ENCODE data around the gene TMEM248. TPM values are rescaled to one million over a fixed set of nuclear protein-coding genes. Genes with fewer than 3 reads are reported as not detected.
"Not testable (repeated sequence)": the region's sequence is repeated elsewhere in the genome, so short reads cannot be mapped to it uniquely, and the experiment has no call there.

The TMEM248 gene
- total and polyA plus RNA-seq, 3 experiments from 2014 or later: 85.8 to 129 (median 91.6) TPM

DNA sequence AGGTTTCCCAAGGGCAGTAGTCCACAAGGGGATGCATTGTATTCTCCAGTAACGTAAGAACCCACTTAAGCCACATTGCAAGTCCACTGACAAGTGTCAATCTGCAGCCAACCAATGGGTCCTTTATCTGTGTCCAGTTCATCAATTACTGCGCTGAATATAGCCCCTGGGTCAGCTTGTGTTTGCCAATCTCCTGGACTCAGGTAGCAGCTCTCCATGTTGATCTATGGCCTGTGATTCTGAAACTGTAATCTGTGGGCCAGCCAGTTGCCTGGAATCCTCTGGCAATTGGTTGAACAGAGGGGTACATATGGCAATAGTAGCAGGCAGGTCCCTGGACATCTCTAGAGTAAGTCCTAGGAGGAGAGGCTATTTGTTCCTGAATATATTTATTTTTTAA, 8.8 kb upstream of the TMEM248 start:
- Mint-ChIP-seq H3K27ac (no peak overlapping the region), H3K27me3 (no peaks in the 10 kb centered on the region), H3K36me3 (no peaks in the 10 kb centered on the region), H3K9me3 (no peaks in the 10 kb centered on the region), H3K4me3 (no peak overlapping the region), H3K4me1 (no peaks in the 10 kb centered on the region)
- no peaks in the 10 kb centered on the region for H3K4me1 ChIP-seq (ENCODE audit: insufficient read depth, low read length)
- H3K4me3 ChIP-seq (ENCODE audit: low read length): no peak overlapping the region
- no peak for DNase-seq
- no peaks in the 10 kb centered on the region for H3K9me3 ChIP-seq (ENCODE audit: low read length)
- H3K27me3 ChIP-seq (ENCODE audit: insufficient read depth, low read length, poor library complexity, severe bottlenecking): no peaks in the 10 kb centered on the region
- H3K36me3 ChIP-seq (ENCODE audit: insufficient read depth, low read length): no peaks in the 10 kb centered on the region
- ChIA-PET POLR2A (no interaction called here), CTCF (no interaction called here)
- no peak overlapping the region for H3K27ac ChIP-seq (ENCODE audit: low read depth, low read length)

DNA sequence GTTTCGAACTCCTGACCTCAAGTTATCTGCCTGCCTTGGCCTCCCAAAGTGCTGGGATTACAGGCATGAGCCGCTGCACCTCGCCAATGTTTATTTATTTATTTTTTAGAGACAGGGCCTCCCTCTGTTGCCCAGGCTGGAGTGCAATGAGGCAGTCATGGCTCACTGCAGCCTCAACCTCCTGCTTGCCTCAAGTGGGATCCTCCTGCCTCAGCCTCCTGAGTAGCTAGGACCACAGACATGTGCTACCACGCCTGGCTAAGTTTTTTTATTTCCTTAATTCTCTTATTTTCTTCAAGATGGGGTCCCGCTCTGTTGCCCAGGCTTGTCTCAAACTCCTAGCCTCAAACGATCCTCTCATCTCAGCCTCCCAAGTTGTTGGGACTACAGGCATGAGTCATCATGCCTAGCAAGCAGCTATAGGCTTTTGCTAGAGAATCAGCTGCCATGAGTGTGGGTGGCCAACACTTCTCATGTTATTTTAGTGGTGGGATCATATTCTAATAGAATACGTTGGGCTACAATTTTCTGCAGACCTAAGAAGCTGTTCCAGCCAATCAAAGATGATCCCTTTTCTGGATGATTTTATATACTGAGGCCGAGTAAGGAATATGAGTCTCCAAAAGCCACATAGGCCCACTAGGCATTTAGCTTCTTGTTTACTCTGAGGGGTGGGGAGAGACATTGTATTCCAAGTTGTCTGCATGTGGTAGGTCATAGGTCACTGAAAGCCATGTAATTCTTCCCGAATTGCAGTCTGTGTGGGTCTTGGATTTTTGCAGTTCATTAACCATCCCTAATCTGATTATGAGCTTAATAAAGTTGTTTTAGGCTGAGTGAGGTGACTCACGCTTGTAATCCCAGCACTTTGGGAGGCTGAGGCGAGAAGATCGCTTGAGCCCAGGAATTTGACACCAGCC, 7.6 kb upstream of the TMEM248 start:
- no peaks in the 10 kb centered on the region for H3K27me3 Mint-ChIP-seq
- H3K27ac ChIP-seq (ENCODE audit: low read depth, low read length): no peak overlapping the region
- DNase-seq: no peak
- no peaks in the 10 kb centered on the region for H3K36me3 ChIP-seq (ENCODE audit: insufficient read depth, low read length)
- no peak overlapping the region for H3K4me3 Mint-ChIP-seq
- no peaks in the 10 kb centered on the region for H3K9me3 Mint-ChIP-seq
- no peaks in the 10 kb centered on the region for H3K27me3 ChIP-seq (ENCODE audit: insufficient read depth, low read length, poor library complexity, severe bottlenecking)
- H3K36me3 Mint-ChIP-seq: no peaks in the 10 kb centered on the region
- no peak overlapping the region for H3K27ac Mint-ChIP-seq
- no peaks in the 10 kb centered on the region for H3K4me1 ChIP-seq (ENCODE audit: insufficient read depth, low read length)
- no peak overlapping the region for H3K4me3 ChIP-seq (ENCODE audit: low read length)
- ChIA-PET CTCF (no interaction called here), POLR2A (no interaction called here)
- no peaks in the 10 kb centered on the region for H3K9me3 ChIP-seq (ENCODE audit: low read length)
- H3K4me1 Mint-ChIP-seq: no peaks in the 10 kb centered on the region

DNA sequence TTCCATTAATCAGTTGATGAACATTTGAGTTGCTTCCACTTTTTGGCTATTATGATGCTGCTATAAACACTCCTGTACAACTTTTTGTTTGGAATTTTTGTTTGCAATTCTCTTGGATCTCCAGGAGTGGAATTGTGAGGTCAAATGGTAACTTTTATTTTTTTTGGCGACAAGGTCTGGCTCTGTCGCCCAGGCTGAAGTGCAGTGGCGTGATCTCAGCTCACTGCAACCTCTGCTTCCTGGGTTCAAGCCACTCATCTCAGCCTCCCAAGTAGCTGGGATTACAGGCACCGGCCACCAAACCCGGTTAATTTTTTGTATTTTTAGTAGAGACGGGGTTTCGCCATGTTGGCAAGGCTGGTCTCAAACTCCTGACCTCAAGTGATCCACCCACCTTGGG, 3.1 kb upstream of the TMEM248 start:
- H3K27ac Mint-ChIP-seq, POLR2A ChIA-PET: not testable (repeated sequence)

DNA sequence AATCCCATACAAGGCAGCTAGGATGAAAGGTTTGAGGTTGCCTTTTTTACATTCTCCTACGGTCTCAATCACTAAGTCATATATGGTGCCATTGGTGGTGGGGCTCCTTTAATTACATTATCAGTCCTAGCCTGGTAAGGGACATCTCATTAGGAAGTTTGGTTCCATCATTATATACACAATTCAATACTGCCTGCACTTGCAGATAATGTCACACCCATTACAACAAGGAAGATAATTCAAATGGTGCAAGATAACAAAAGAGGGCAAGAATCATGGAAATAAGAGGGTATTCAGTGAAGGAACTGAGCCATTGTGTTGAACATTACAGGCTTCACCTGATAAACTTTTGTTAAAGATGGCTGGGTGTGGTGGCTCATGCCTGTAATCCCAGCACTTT, 1.7 kb upstream of the TMEM248 start:
- Mint-ChIP-seq H3K27me3 (peaks cover 0 to 12% of the 10 kb centered on the region in 2 donors), H3K36me3 (peaks cover 0 to 17% (median 4%) of the 10 kb centered on the region in 3 donors), H3K4me3 (peak overlapping the region in 4 of 7 donors; percentile 40 to 61 (median 46)), H3K4me1 (peaks cover 25 to 40% (median 31%) of the 10 kb centered on the region in 3 donors), H3K9me3 (no peaks in the 10 kb centered on the region), H3K27ac (peak overlapping the region in 6 of 8 donors; percentile 4 to 89 (median 30))
- H3K9me3 ChIP-seq (ENCODE audit: low read length): no peaks in the 10 kb centered on the region
- peaks cover 27% of the 10 kb centered on the region for H3K4me1 ChIP-seq (ENCODE audit: insufficient read depth, low read length)
- no peak overlapping the region for H3K27ac ChIP-seq (ENCODE audit: low read depth, low read length)
- no peaks in the 10 kb centered on the region for H3K27me3 ChIP-seq (ENCODE audit: insufficient read depth, low read length, poor library complexity, severe bottlenecking)
- H3K36me3 ChIP-seq (ENCODE audit: insufficient read depth, low read length): no peaks in the 10 kb centered on the region
- POLR2A ChIA-PET: interaction anchor here (0.6 kb wide), 1 partner anchor 76 kb away, joined by 3 read pairs; the partner anchor contains the start of gene SBDS
- no peak for DNase-seq
- no peak overlapping the region for H3K4me3 ChIP-seq (ENCODE audit: low read length)
- CTCF ChIA-PET: no interaction called here

More for the DNA sequence above, 3.1 kb upstream of the TMEM248 start:
- Mint-ChIP-seq H3K36me3 (peaks cover 0 to 11% (median 4%) of the 10 kb centered on the region in 3 donors), H3K27me3 (peaks cover 0 to 12% of the 10 kb centered on the region in 2 donors), H3K4me3 (peak overlapping the region in 2 of 7 donors; percentile 10 to 43), H3K4me1 (peaks cover 14 to 26% (median 19%) of the 10 kb centered on the region in 3 donors)
- CTCF ChIA-PET; H3K9me3 ChIP-seq (ENCODE audit: low read length); H3K9me3 Mint-ChIP-seq; H3K36me3 ChIP-seq (ENCODE audit: insufficient read depth, low read length); H3K27ac ChIP-seq (ENCODE audit: low read depth, low read length); DNase-seq; H3K4me3 ChIP-seq (ENCODE audit: low read length); H3K27me3 ChIP-seq (ENCODE audit: insufficient read depth, low read length, poor library complexity, severe bottlenecking): not testable (repeated sequence)
- H3K4me1 ChIP-seq (ENCODE audit: insufficient read depth, low read length): peaks cover 15% of the 10 kb centered on the region

DNA sequence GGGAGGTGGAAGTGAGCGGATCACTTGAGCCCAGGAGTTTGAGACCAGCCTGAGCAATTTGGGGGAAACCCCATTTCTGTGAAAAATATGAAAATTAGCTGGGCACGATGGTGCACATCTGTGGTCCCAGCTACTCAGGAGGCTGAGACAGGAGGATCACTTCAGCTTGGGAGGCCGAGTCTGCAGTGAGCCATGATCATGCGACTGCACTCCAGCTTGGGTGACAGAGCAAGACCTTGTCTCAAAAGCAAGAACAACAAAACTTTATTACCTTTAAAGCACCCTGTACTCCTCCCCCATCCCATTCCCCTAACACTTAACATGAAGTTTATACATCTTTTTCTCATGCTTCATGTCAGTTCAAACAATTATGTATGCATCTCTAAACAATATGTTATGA, 1.3 kb upstream of the TMEM248 start:
- no peaks in the 10 kb centered on the region for H3K36me3 ChIP-seq (ENCODE audit: insufficient read depth, low read length)
- ChIA-PET POLR2A (no interaction called here), CTCF (no interaction called here)
- Mint-ChIP-seq H3K4me3 (peak overlapping the region in 4 of 7 donors; percentile 40 to 61 (median 46)), H3K9me3 (no peaks in the 10 kb centered on the region), H3K27ac (peak overlapping the region in 6 of 8 donors; percentile 19 to 89 (median 58)), H3K36me3 (peaks cover 0 to 17% (median 4%) of the 10 kb centered on the region in 3 donors), H3K27me3 (peaks cover 0 to 12% of the 10 kb centered on the region in 2 donors), H3K4me1 (peaks cover 25 to 40% (median 31%) of the 10 kb centered on the region in 3 donors)
- no peak overlapping the region for H3K27ac ChIP-seq (ENCODE audit: low read depth, low read length)
- peaks cover 27% of the 10 kb centered on the region for H3K4me1 ChIP-seq (ENCODE audit: insufficient read depth, low read length)
- no peaks in the 10 kb centered on the region for H3K27me3 ChIP-seq (ENCODE audit: insufficient read depth, low read length, poor library complexity, severe bottlenecking)
- no peak overlapping the region for H3K4me3 ChIP-seq (ENCODE audit: low read length)
- no peaks in the 10 kb centered on the region for H3K9me3 ChIP-seq (ENCODE audit: low read length)
- DNase-seq: no peak

DNA sequence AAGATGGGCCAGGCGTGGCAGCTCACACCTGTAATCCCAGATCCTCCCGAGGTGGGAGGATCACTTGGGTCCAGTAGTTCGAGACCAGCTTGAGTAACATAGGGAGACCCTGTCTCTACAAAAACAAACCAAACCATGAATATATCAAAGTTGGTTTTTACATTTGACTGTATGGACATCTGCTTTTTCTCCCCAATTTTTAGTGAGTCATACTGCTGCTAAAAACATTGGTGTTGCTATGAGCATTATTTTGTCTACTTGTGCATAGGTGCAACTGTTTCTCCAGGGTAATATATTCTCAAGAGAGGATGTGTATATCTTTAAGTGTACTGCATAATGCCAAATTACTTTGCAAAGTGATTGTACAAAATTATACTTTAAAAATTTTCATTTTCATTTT, 769 bp upstream of the TMEM248 start:
- CTCF ChIA-PET: no interaction called here
- no peak overlapping the region for H3K4me3 ChIP-seq (ENCODE audit: low read length)
- peak overlapping the region in 5 of 8 donors; percentile 19 to 89 (median 60) for H3K27ac Mint-ChIP-seq

DNA sequence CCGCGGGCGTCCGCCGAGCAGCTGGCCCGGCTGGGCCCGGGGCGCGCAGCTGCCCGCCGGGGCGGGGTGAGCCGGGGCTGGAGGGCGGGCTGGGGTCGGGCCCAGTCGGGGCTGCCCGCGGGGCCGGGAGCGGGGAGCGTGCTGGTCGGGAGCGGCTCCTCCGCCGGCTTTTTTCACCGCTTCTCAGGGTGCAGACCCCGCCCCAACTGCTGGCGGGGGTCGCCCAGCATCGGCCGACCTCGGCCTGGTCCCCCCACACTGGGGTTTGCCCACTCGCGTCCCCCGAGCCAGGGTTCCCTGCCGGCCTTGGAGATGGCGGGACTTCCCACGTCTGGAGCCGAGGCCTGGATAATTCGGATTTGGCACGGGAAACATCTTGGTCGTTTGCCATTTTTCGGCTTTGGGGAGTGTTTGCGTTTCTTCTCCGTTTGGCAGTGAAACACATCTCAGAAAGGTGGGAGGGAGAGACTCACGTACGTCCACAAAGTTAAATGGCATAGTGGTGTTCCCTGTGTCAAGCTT, 432 bp downstream of the TMEM248 start:
- peaks cover 0 to 12% of the 10 kb centered on the region in 2 donors for H3K27me3 Mint-ChIP-seq
- peaks cover 3 to 26% (median 7%) of the 10 kb centered on the region in 3 donors for H3K36me3 Mint-ChIP-seq
- H3K4me1 ChIP-seq (ENCODE audit: insufficient read depth, low read length): peaks cover 32% of the 10 kb centered on the region
- H3K36me3 ChIP-seq (ENCODE audit: insufficient read depth, low read length): no peaks in the 10 kb centered on the region
- CTCF ChIA-PET: no interaction called here
- H3K27me3 ChIP-seq (ENCODE audit: insufficient read depth, low read length, poor library complexity, severe bottlenecking): no peaks in the 10 kb centered on the region
- no peaks in the 10 kb centered on the region for H3K9me3 ChIP-seq (ENCODE audit: low read length)
- H3K4me3 Mint-ChIP-seq: peak overlapping the region; percentile 97 to 99 (median 97)
- peak overlapping the region; percentile 89 to 99 (median 98) for H3K27ac Mint-ChIP-seq
- H3K27ac ChIP-seq (ENCODE audit: low read depth, low read length): peak overlapping the region; percentile 89
- H3K4me1 Mint-ChIP-seq: peaks cover 33 to 54% (median 44%) of the 10 kb centered on the region in 3 donors
- DNase-seq: peak in 4 of 5 donors; percentile 12 to 48 (median 24)
- no peaks in the 10 kb centered on the region for H3K9me3 Mint-ChIP-seq
- POLR2A ChIA-PET: interaction anchor here (0.5 to 2.5 kb wide), 10 partner anchors 9 to 428 kb away, joined by 3 to 24 read pairs (median 4); partner anchors contain the start of genes RABGEF1 and SBDS
- peak overlapping the region; percentile 79 for H3K4me3 ChIP-seq (ENCODE audit: low read length)

More for the DNA sequence above, 769 bp upstream of the TMEM248 start:
- Histone ChIP-seq H3K4me1 (ENCODE audit: insufficient read depth, low read length) (peaks cover 29% of the 10 kb centered on the region), H3K9me3 (ENCODE audit: low read length) (no peaks in the 10 kb centered on the region), H3K36me3 (ENCODE audit: insufficient read depth, low read length) (no peaks in the 10 kb centered on the region), H3K27me3 (ENCODE audit: insufficient read depth, low read length, poor library complexity, severe bottlenecking) (no peaks in the 10 kb centered on the region), H3K27ac (ENCODE audit: low read depth, low read length) (peak overlapping the region; percentile 78)
- POLR2A ChIA-PET: interaction anchor here (0.7 to 2.5 kb wide), 6 partner anchors 75 to 426 kb away, joined by 3 to 24 read pairs (median 5); partner anchors contain the start of genes RABGEF1 and SBDS
- Mint-ChIP-seq H3K4me3 (peak overlapping the region in 6 of 7 donors; percentile 9 to 94 (median 41)), H3K27me3 (peaks cover 0 to 12% of the 10 kb centered on the region in 2 donors), H3K9me3 (no peaks in the 10 kb centered on the region), H3K36me3 (peaks cover 0 to 20% (median 5%) of the 10 kb centered on the region in 3 donors), H3K4me1 (peaks cover 26 to 44% (median 35%) of the 10 kb centered on the region in 3 donors)
- no peak for DNase-seq

Measured in CD8-positive, alpha-beta memory T cell (primary cell).